Left ventricle myocardium inferior (tissue), 1 donor: ENCODE results near the gene ABCA3. TPM values are rescaled to one million over a fixed set of nuclear protein-coding genes. Genes with fewer than 3 reads are reported as not detected.

Experiments used
- DNase-seq: peaks from one replicate; pipeline ENCODE4 v3.0.0-alpha.2; 2020
- H3K27ac ChIP-seq: fragments of 200-600 bp; replicated peaks from 2 replicates; pipeline ENCODE4 v1.8.0; 2021
- H3K27me3 ChIP-seq: fragments of 200-600 bp; 2 replicates; pipeline ENCODE4 v1.8.0; 2021; ENCODE audit warnings: low read depth
- H3K36me3 ChIP-seq: fragments of 200-600 bp; 2 replicates; pipeline ENCODE4 v1.8.0; 2021
- H3K4me1 ChIP-seq: fragments of 200-600 bp; 2 replicates; pipeline ENCODE4 v1.8.0; 2021
- H3K4me3 ChIP-seq: fragments of 200-600 bp; 2 replicates; pipeline ENCODE4 v1.8.0; 2021; ENCODE audit warnings: mild to moderate bottlenecking, moderate library complexity
- H3K9me3 ChIP-seq: fragments of 200-600 bp; replicated peaks from 2 replicates; pipeline ENCODE4 v1.8.0; 2021
- intact Hi-C: fragments of 100-400 bp; cut with micrococcal nuclease; formaldehyde crosslinking; loops from one replicate; pipeline ENCODE4 v1.11.0; 2022
- total RNA-seq: library from RNA; stranded (reverse); fragmentation: NEBNext Ultra II Directional; extraction: Animal tissue kit (Norgen Biotek cat#: 25700); gene quantifications from one replicate; pipeline ENCODE4 v1.2.1, GENCODE V29; 2021
- TF ChIP-seq, protein P1 (sequence below): fragments of 200-600 bp; IDR thresholded peaks from 2 replicates; pipeline ENCODE4 v1.8.0; 2021; ENCODE audit warnings: antibody characterized with exemption, mild to moderate bottlenecking, borderline replicate concordance
- donor health status: DM: no; HTN: yes; CAD: no; lungs with severe emphysema.

Gene ABCA3
- total RNA-seq, 1 donor from 2014 or later: 6.9 TPM

DNA sequence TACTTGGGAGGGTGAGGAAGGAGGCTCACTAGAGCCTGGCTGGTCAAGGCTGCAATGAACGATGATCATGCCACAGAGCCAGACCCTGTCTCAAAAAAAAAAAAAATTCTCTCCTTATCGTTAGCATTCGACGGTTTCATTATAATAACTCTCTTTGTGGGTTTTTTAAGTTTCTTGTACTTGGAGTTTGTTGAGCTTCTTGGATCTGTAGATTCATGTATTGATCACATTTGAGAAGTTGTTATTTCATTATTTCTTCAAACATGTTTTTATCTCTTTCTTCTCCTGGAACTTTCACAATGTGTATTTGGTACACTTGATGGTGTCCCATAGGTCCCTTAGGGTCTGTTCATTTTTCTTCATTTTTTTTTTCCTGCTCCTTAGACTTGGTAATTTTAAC lies 16.8 kb upstream of the ABCA3 start:
- DNase-seq: no peak
- no peaks in the 10 kb centered on the region for H3K9me3 ChIP-seq
- no peak overlapping the region for H3K27ac ChIP-seq
- no peak overlapping the region for H3K4me3 ChIP-seq
- no peaks in the 10 kb centered on the region for H3K4me1 ChIP-seq
- H3K27me3 ChIP-seq: peaks cover 22% of the 10 kb centered on the region
- TF ChIP-seq, protein P1, sequence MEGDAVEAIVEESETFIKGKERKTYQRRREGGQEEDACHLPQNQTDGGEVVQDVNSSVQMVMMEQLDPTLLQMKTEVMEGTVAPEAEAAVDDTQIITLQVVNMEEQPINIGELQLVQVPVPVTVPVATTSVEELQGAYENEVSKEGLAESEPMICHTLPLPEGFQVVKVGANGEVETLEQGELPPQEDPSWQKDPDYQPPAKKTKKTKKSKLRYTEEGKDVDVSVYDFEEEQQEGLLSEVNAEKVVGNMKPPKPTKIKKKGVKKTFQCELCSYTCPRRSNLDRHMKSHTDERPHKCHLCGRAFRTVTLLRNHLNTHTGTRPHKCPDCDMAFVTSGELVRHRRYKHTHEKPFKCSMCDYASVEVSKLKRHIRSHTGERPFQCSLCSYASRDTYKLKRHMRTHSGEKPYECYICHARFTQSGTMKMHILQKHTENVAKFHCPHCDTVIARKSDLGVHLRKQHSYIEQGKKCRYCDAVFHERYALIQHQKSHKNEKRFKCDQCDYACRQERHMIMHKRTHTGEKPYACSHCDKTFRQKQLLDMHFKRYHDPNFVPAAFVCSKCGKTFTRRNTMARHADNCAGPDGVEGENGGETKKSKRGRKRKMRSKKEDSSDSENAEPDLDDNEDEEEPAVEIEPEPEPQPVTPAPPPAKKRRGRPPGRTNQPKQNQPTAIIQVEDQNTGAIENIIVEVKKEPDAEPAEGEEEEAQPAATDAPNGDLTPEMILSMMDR: no peak
- intact Hi-C loops: no loop called here
- H3K36me3 ChIP-seq: no peaks in the 10 kb centered on the region

DNA sequence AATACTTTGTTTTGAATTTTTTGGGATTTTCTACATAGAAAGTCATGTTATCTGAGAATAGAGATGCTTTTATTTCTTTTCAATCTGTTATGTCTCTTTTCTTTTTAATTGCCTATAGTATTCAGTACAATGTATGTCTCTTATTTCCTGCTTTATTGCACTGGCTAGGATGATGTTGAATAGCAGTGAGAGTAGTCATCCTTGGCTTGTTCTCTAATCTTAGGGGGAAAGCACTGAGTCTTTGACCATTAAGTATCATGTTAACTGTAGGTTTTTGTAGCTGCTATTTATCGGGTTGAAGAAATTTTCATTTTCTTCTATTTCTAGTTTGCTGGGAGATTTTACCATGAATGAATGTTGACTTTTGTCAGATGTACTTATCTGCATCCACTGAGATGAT lies 10.0 kb upstream of the ABCA3 start:
- Histone ChIP-seq H3K4me3 (no peak overlapping the region), H3K4me1 (no peaks in the 10 kb centered on the region), H3K27ac (no peak overlapping the region), H3K36me3 (no peaks in the 10 kb centered on the region), H3K27me3 (peaks cover 26% of the 10 kb centered on the region), H3K9me3 (no peaks in the 10 kb centered on the region)
- TF ChIP-seq, protein P1: no peak
- intact Hi-C loops: no loop called here
- DNase-seq: no peak

DNA sequence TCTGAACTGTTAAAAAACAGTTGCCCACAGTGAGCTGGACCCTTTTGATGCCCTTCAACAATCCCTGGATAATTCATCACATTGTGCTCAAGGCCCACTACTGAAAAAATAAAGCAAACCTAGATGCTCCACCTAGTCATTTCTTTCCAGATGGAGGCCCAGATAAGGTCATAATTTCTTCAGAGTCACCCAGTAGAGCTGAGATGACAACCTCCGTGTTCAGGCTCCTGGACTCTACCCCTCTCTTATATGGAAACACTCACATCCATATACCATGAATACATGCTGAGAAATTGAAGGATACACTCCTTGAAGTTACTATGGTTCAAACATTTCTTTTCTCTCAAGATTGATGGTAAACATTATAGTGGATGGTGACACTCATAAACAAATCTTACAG lies 2.7 kb upstream of the ABCA3 start:
- H3K27me3 ChIP-seq: no peaks in the 10 kb centered on the region
- TF ChIP-seq, protein P1: no peak
- no peaks in the 10 kb centered on the region for H3K9me3 ChIP-seq
- no peak overlapping the region for H3K27ac ChIP-seq
- DNase-seq: no peak
- peaks cover 24% of the 10 kb centered on the region for H3K4me1 ChIP-seq
- H3K4me3 ChIP-seq: no peak overlapping the region
- H3K36me3 ChIP-seq: no peaks in the 10 kb centered on the region
- intact Hi-C loops: no loop called here

DNA sequence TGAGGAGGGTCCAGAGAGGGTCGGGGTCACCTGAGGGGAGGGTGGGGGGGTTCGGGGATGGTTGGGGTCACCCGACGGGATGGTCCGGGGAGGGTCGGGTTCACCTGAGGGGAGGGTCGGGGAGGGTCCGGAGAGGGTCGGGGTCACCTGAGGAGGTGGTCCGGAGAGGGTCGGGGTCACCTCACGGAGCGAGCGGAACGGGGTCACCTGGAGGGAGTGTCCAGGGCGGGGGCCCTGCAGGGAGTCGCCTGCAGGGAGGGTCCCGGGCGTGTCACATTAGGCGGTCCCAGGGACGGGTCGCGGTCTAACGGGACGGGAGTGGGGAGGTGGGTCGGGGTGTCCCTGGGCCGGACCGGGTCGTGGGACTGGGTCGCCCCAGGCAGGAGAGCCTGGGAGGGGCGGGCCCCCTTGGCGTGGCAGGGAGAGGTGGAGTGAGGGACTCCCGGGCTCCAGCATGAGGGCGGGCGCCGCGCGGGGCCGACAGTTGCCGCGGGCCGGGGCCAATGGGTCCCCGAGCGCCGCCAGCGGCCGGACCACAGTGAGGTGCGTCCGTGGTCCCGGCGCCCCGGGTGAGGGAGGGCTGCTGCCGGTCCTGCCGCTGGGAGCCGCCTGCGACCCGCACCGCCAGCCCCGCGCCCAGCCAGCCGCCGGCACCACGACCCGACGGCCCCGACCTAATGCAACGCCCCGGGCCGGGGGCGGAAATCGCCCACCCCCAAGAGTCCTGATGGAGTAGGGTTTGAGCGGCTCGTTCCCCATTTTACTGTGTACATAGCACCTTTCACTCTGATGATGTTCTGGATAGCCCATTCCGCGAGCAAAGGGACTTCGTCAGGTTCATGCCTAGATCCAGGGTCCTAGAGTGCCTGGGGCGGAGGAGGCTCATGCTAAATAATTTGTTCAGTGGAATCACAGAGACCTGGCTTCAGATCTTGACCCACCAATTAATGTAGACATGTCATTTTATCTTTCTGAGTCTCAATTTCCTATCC lies 1.2 kb upstream of the ABCA3 start:
- Histone ChIP-seq H3K4me1 (peaks cover 29% of the 10 kb centered on the region), H3K27me3 (no peaks in the 10 kb centered on the region), H3K27ac (peak overlapping the region; percentile 10), H3K4me3 (peak overlapping the region; percentile 86), H3K9me3 (no peaks in the 10 kb centered on the region), H3K36me3 (no peaks in the 10 kb centered on the region)
- intact Hi-C loops: no loop called here
- TF ChIP-seq, protein P1: no peak
- DNase-seq: peak; percentile 21

DNA sequence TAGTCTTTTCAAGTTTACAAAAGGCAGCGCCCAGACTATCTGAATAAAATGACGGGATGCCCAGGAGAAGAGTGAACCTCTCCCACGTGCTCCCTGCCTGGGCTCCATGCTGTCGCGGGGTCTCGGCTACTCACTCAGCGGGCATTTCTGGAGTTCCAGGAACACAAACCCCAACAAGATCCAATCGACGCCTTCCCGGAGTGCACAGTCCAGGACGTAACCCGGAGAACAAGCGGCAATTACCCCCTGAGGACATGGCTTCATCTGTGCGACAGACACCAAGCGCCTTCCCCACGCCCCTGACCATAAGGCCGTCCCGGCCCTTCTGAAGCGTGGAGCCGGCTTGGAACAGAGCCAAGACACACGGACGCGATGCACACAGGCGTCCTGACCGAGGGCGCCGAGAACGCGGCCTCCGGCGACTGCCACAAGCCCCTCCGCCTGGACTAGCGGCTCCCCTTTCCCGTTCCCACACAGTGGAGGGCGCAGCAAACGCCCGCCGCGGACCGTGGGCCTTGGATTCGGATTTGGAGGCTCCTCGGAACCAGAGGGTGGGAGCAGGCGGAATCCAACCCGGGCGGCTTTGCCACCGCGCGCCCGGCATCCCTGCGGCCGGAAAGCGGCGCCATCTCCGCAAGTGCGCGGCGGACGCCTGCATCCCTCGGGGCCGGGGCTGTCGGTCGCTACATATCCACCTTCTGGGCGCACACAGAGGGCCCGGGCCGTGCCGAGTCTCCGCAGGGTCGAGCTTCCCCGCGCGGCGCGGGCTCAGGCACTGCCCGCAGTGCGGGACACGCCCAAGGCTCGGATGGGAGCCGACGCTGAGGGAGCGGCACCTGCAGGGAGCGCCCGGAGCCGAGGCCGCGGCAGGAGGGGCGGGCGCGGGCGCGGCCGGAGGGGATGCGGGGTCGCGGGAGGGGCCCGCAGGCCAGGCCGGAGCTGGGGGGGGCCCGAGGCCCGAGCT lies 725 bp downstream of the ABCA3 start:
- H3K27ac ChIP-seq: peak overlapping the region; percentile 68
- intact Hi-C loops: loop anchor here (10.0 kb wide), 1 partner anchor 95 kb away; no protein-coding TSS in a partner anchor
- DNase-seq: peak; percentile 52
- H3K4me1 ChIP-seq: peaks cover 29% of the 10 kb centered on the region
- no peaks in the 10 kb centered on the region for H3K36me3 ChIP-seq
- TF ChIP-seq, protein P1: no peak
- H3K27me3 ChIP-seq: no peaks in the 10 kb centered on the region
- no peaks in the 10 kb centered on the region for H3K9me3 ChIP-seq
- peak overlapping the region; percentile 86 for H3K4me3 ChIP-seq
